ENCODE results near the gene TNFRSF8.

GRCh38 chr1:12171206-12172041 is 108.3 kb downstream of the TNFRSF8 start:
- TF ChIP-seq JUND (IDR thresholded peaks at IDR 0.05) (no peak), POLR2AphosphoS5 (IDR thresholded peaks at IDR 0.05; ENCODE audit: low read depth, low read length) (no peak), TAF1 (IDR thresholded peaks at IDR 0.05; ENCODE audit: borderline replicate concordance, low read depth, low read length) (no peak), ELF1 (IDR thresholded peaks at IDR 0.05) (no peak), SMC3 (IDR thresholded peaks at IDR 0.05; ENCODE audit: low read depth, low read length) (no peak), GABPA (IDR thresholded peaks at IDR 0.05; ENCODE audit: low read depth) (no peak), NRF1 (IDR thresholded peaks at IDR 0.05; ENCODE audit: low read depth, low read length) (no peak), CHD2 (IDR thresholded peaks at IDR 0.05; ENCODE audit: low read length, partially characterized antibody) (no peak), FOXM1 (IDR thresholded peaks at IDR 0.05; ENCODE audit: low read depth) (no peak)
- TF ChIP-seq, protein P1, sequence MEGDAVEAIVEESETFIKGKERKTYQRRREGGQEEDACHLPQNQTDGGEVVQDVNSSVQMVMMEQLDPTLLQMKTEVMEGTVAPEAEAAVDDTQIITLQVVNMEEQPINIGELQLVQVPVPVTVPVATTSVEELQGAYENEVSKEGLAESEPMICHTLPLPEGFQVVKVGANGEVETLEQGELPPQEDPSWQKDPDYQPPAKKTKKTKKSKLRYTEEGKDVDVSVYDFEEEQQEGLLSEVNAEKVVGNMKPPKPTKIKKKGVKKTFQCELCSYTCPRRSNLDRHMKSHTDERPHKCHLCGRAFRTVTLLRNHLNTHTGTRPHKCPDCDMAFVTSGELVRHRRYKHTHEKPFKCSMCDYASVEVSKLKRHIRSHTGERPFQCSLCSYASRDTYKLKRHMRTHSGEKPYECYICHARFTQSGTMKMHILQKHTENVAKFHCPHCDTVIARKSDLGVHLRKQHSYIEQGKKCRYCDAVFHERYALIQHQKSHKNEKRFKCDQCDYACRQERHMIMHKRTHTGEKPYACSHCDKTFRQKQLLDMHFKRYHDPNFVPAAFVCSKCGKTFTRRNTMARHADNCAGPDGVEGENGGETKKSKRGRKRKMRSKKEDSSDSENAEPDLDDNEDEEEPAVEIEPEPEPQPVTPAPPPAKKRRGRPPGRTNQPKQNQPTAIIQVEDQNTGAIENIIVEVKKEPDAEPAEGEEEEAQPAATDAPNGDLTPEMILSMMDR (IDR thresholded peaks at IDR 0.05): no peak
- TF ChIP-seq, protein P2, sequence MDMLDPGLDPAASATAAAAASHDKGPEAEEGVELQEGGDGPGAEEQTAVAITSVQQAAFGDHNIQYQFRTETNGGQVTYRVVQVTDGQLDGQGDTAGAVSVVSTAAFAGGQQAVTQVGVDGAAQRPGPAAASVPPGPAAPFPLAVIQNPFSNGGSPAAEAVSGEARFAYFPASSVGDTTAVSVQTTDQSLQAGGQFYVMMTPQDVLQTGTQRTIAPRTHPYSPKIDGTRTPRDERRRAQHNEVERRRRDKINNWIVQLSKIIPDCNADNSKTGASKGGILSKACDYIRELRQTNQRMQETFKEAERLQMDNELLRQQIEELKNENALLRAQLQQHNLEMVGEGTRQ (IDR thresholded peaks at IDR 0.05; ENCODE audit: borderline replicate concordance, low read depth, low read length): no peak
- TF ChIP-seq, protein P3, sequence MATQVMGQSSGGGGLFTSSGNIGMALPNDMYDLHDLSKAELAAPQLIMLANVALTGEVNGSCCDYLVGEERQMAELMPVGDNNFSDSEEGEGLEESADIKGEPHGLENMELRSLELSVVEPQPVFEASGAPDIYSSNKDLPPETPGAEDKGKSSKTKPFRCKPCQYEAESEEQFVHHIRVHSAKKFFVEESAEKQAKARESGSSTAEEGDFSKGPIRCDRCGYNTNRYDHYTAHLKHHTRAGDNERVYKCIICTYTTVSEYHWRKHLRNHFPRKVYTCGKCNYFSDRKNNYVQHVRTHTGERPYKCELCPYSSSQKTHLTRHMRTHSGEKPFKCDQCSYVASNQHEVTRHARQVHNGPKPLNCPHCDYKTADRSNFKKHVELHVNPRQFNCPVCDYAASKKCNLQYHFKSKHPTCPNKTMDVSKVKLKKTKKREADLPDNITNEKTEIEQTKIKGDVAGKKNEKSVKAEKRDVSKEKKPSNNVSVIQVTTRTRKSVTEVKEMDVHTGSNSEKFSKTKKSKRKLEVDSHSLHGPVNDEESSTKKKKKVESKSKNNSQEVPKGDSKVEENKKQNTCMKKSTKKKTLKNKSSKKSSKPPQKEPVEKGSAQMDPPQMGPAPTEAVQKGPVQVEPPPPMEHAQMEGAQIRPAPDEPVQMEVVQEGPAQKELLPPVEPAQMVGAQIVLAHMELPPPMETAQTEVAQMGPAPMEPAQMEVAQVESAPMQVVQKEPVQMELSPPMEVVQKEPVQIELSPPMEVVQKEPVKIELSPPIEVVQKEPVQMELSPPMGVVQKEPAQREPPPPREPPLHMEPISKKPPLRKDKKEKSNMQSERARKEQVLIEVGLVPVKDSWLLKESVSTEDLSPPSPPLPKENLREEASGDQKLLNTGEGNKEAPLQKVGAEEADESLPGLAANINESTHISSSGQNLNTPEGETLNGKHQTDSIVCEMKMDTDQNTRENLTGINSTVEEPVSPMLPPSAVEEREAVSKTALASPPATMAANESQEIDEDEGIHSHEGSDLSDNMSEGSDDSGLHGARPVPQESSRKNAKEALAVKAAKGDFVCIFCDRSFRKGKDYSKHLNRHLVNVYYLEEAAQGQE (IDR thresholded peaks at IDR 0.05; ENCODE audit: low read depth, low read length): no peak
